Measurements from ENCODE around the gene RPAIN.

GRCh38 chr17:5446786-5447185 is 26.8 kb downstream of the RPAIN start:
- TF ChIP-seq, protein P1, sequence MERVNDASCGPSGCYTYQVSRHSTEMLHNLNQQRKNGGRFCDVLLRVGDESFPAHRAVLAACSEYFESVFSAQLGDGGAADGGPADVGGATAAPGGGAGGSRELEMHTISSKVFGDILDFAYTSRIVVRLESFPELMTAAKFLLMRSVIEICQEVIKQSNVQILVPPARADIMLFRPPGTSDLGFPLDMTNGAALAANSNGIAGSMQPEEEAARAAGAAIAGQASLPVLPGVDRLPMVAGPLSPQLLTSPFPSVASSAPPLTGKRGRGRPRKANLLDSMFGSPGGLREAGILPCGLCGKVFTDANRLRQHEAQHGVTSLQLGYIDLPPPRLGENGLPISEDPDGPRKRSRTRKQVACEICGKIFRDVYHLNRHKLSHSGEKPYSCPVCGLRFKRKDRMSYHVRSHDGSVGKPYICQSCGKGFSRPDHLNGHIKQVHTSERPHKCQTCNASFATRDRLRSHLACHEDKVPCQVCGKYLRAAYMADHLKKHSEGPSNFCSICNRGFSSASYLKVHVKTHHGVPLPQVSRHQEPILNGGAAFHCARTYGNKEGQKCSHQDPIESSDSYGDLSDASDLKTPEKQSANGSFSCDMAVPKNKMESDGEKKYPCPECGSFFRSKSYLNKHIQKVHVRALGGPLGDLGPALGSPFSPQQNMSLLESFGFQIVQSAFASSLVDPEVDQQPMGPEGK (tag by site-specific recombination; IDR thresholded peaks at IDR 0.05): no peak
- TF ChIP-seq CTCF (tag by site-specific recombination; IDR thresholded peaks at IDR 0.05) (no peak), ZNF18 (tag by site-specific recombination; IDR thresholded peaks at IDR 0.05) (no peak), SETDB1 (IDR thresholded peaks at IDR 0.05; ENCODE audit: insufficient read length, low read length) (no peak), REPIN1 (tag by site-specific recombination; IDR thresholded peaks at IDR 0.05; ENCODE audit: low read depth) (no peak), ZNF660 (tag by site-specific recombination; IDR thresholded peaks at IDR 0.05) (no peak), ZNF571 (tag by site-specific recombination; IDR thresholded peaks at IDR 0.05) (no peak), GLI2 (tag by site-specific recombination; IDR thresholded peaks at IDR 0.05; ENCODE audit: borderline replicate concordance, low read depth) (no peak), SP2 (tag by site-specific recombination; IDR thresholded peaks at IDR 0.05) (no peak), ZNF132 (tag by site-specific recombination; IDR thresholded peaks at IDR 0.05; ENCODE audit: borderline replicate concordance) (no peak), ZNF274 (IDR thresholded peaks at IDR 0.05; ENCODE audit: low read length) (no peak), ZNF274 (tag by site-specific recombination; IDR thresholded peaks at IDR 0.05; ENCODE audit: borderline replicate concordance) (no peak)
- TF ChIP-seq, protein P2, sequence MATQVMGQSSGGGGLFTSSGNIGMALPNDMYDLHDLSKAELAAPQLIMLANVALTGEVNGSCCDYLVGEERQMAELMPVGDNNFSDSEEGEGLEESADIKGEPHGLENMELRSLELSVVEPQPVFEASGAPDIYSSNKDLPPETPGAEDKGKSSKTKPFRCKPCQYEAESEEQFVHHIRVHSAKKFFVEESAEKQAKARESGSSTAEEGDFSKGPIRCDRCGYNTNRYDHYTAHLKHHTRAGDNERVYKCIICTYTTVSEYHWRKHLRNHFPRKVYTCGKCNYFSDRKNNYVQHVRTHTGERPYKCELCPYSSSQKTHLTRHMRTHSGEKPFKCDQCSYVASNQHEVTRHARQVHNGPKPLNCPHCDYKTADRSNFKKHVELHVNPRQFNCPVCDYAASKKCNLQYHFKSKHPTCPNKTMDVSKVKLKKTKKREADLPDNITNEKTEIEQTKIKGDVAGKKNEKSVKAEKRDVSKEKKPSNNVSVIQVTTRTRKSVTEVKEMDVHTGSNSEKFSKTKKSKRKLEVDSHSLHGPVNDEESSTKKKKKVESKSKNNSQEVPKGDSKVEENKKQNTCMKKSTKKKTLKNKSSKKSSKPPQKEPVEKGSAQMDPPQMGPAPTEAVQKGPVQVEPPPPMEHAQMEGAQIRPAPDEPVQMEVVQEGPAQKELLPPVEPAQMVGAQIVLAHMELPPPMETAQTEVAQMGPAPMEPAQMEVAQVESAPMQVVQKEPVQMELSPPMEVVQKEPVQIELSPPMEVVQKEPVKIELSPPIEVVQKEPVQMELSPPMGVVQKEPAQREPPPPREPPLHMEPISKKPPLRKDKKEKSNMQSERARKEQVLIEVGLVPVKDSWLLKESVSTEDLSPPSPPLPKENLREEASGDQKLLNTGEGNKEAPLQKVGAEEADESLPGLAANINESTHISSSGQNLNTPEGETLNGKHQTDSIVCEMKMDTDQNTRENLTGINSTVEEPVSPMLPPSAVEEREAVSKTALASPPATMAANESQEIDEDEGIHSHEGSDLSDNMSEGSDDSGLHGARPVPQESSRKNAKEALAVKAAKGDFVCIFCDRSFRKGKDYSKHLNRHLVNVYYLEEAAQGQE (tag by site-specific recombination; IDR thresholded peaks at IDR 0.05): no peak

All from HEK293 (cell line).